Transverse colon (tissue), 4 donors: Measurements from ENCODE around the gene NPPB. TPM values are rescaled to one million over a fixed set of nuclear protein-coding genes. Genes with fewer than 3 reads are reported as not detected.

Source experiments
- DNase-seq: peaks from one replicate; pipeline ENCODE4 v3.0.0-alpha.2; 2019
- H3K27ac ChIP-seq, 4 donors: fragments of 200-600 bp; sonication (generic); 2 replicates each; pipeline ENCODE4 v1.5.1; 2016 to 2018; ENCODE audit warnings: inconsistent platforms in 4 of 4
- H3K27me3 ChIP-seq: fragments of 200-600 bp; sonication (generic); 2 replicates; pipeline ENCODE4 v1.5.1; 2017; ENCODE audit warnings: inconsistent platforms
- H3K36me3 ChIP-seq, 4 donors: fragments of 200-600 bp; sonication (generic); 2 replicates each; pipeline ENCODE4 v1.5.1; 2017 to 2019; ENCODE audit warnings: inconsistent platforms in 4 of 4
- H3K4me1 ChIP-seq, 4 donors: fragments of 200-600 bp; sonication (generic); 2 replicates each; pipeline ENCODE4 v1.5.1; 2017 to 2020; ENCODE audit warnings: inconsistent platforms in 4 of 4
- H3K4me3 ChIP-seq, 4 donors: fragments of 200-600 bp; sonication (generic); 1 replicate in 1 of 4; 2 replicates in 3 of 4; pipeline versions ENCODE4 v1.5.1 to v1.6.1; 2017 to 2019; ENCODE audit warnings: inconsistent platforms in 4 of 4
- H3K9me3 ChIP-seq, 2 donors: fragments of 200-600 bp; sonication (generic); 2 replicates each; pipeline ENCODE4 v1.5.1; 2017 to 2019; ENCODE audit warnings: inconsistent platforms in 2 of 2
- CTCF ChIP-seq, 5 experiments: fragments of 200-600 bp in 3 of 5; fragments of 450-650 bp in 2 of 5; sonication (generic) in 3 of 5; IDR thresholded peaks; 1 replicate in 2 of 5; 2 replicates in 3 of 5; pipeline ENCODE4 v1.5.1; 2016 to 2017; ENCODE audit warnings: antibody characterized with exemption in 5 of 5, inconsistent platforms in 3 of 5, mild to moderate bottlenecking in 2 of 5, moderate library complexity in 1 of 5
- EP300 ChIP-seq: sonication (generic); formaldehyde crosslinking; IDR thresholded peaks from one replicate; pipeline ENCODE4 v1.6.1; 2017; ENCODE audit warnings: antibody characterized with exemption, low read depth
- POLR2A ChIP-seq: fragments of 450-650 bp; IDR thresholded peaks from one replicate; pipeline ENCODE4 v1.6.1; 2016; ENCODE audit warnings: antibody characterized with exemption, mild to moderate bottlenecking, moderate library complexity
- POLR2AphosphoS5 ChIP-seq, 3 donors: sonication (generic); formaldehyde crosslinking; IDR thresholded peaks; one replicate each; pipeline ENCODE4 v1.6.1; 2016; ENCODE audit warnings: antibody characterized with exemption in 3 of 3
- WGBS, 2 donors: methylation state at CpG; one replicate each; pipeline ENCODE4 v1.1.5; 2018; ENCODE audit warnings: low coverage in 1 of 2; 5-methylcytosine and 5-hydroxymethylcytosine counted together
- in situ Hi-C, 4 donors: fragments of 200-750 bp; cut with MboI; loops; one replicate each; pipeline versions ENCODE4 v1.15.0 to v1.15.1; 2017; ENCODE audit warnings: low sequenced_read_pairs in 3 of 4, low pct_ligation_motif_present in 1 of 4, low pct_unique_long_range_greater_than_20kb in 1 of 4
- intact Hi-C: fragments of 100-400 bp; cut with DNase I; formaldehyde crosslinking; loops from one replicate; pipeline ENCODE4 v1.15.1; 2023; ENCODE audit warnings: low total_unique reads
- small RNA-seq, 4 donors: library from RNA; depleted of rRNA; stranded (forward); fragments of <200 nt; gene quantifications; one replicate each; pipeline ENCODE3, GENCODE V24; 2016
- total RNA-seq, 4 donors: library from RNA; depleted of rRNA; stranded (reverse); fragments of >200 nt; gene quantifications; one replicate each; pipeline ENCODE4 v1.1.0, GENCODE V29; 2016

Gene NPPB
- total RNA-seq, 4 donors from 2014 or later = not detected

GRCh38 chr1:11822091-11822490 lies 36.7 kb downstream of the NPPB start:
- H3K4me1 ChIP-seq = no peaks in the 10 kb centered on the region
- peaks cover 0 to 45% (median 15%) of the 10 kb centered on the region in 4 donors for H3K36me3 ChIP-seq
- intact Hi-C loops (no loop called here), in situ Hi-C loops (no loop called here)
- H3K27ac ChIP-seq = no peak overlapping the region
- no peaks in the 10 kb centered on the region for H3K9me3 ChIP-seq
- DNase-seq = no peak
- 71 to 100% methylated on average over 1 to 3 of the region's 3 CpGs for WGBS, 2 donors
- no peak for TF ChIP-seq POLR2AphosphoS5 (IDR thresholded peaks at IDR 0.05)
- no peak for TF ChIP-seq EP300
- no peak for TF ChIP-seq CTCF (IDR thresholded peaks at IDR 0.05)
- no peak for TF ChIP-seq POLR2A
- no peak overlapping the region for H3K4me3 ChIP-seq
- no peaks in the 10 kb centered on the region for H3K27me3 ChIP-seq

GRCh38 chr1:11817192-11817591 lies 41.6 kb downstream of the NPPB start:
- TF ChIP-seq POLR2A (no peak), EP300 (no peak), CTCF (IDR thresholded peaks at IDR 0.05) (no peak), POLR2AphosphoS5 (IDR thresholded peaks at IDR 0.05) (no peak)
- Histone ChIP-seq H3K27me3 (no peaks in the 10 kb centered on the region), H3K4me1 (peaks cover 0 to 11% (median 0%) of the 10 kb centered on the region in 4 donors), H3K4me3 (no peak overlapping the region), H3K9me3 (no peaks in the 10 kb centered on the region), H3K36me3 (peaks cover 0 to 37% (median 7%) of the 10 kb centered on the region in 4 donors), H3K27ac (no peak overlapping the region)
- intact Hi-C loops = no loop called here
- 81 to 89% methylated on average over 7 to 12 of the region's 12 CpGs for WGBS, 2 donors
- in situ Hi-C loops = no loop called here
- no peak for DNase-seq

- H3K27ac ChIP-seq = no peak overlapping the region
- intact Hi-C loops = no loop called here
- peaks cover 0 to 19% (median 9%) of the 10 kb centered on the region in 4 donors for H3K36me3 ChIP-seq
- no peaks in the 10 kb centered on the region for H3K27me3 ChIP-seq
- H3K4me3 ChIP-seq = no peak overlapping the region
- in situ Hi-C loops = no loop called here
- no peaks in the 10 kb centered on the region for H3K9me3 ChIP-seq
- DNase-seq = no peak
- WGBS, 2 donors = 85 to 89% methylated on average over 5 of the region's 5 CpGs
- H3K4me1 ChIP-seq = peaks cover 0 to 20% (median 0%) of the 10 kb centered on the region in 4 donors
- TF ChIP-seq CTCF (IDR thresholded peaks at IDR 0.05) (no peak), EP300 (no peak), POLR2A (no peak), POLR2AphosphoS5 (IDR thresholded peaks at IDR 0.05) (no peak)
Measured at GRCh38 chr1:11813021-11813420, 45.7 kb downstream of the NPPB start.

Small RNA genes within 50 kb of the gene (small RNA-seq; reads per million reads assigned to genes)
- gene RF02156 = 0 reads per million in 4 donors
- gene RF02157 = 0 reads per million in 4 donors
- 0 reads per million in 4 donors for gene RF02158

Other genes starting within 250 kb of the NPPB start
- gene FBXO2, start 204.5 kb downstream of the NPPB start, total RNA-seq = 1 to 10 TPM in 1 of 4 donors, under 1 TPM in 1, not detected in 2; 0.82 to 3.7 TPM
- 10 to 100 TPM in 2 of 4 donors, 1 to 10 TPM in 2; 3.2 to 10.5 (median 6.9) TPM for gene FBXO44, start 204.1 kb downstream of the NPPB start, total RNA-seq
- 1 to 10 TPM; 4.4 to 8.9 (median 5.2) TPM for gene FBXO6, start 194.7 kb downstream of the NPPB start, total RNA-seq
- gene MAD2L2, start 177.8 kb downstream of the NPPB start, total RNA-seq = 10 to 100 TPM in 1 of 4 donors, 1 to 10 TPM in 3; 5.2 to 11.4 (median 7.1) TPM
- under 1 TPM in 2 of 4 donors, not detected in 2; 0.14 to 0.16 TPM for gene DRAXIN, start 167.2 kb downstream of the NPPB start, total RNA-seq
- gene AGTRAP, start 122.8 kb downstream of the NPPB start, total RNA-seq = 10 to 100 TPM in 3 of 4 donors, 1 to 10 TPM in 1; 1.2 to 27.0 (median 22.7) TPM
- gene C1orf167, start 96.8 kb downstream of the NPPB start, total RNA-seq = under 1 TPM in 1 of 4 donors, not detected in 3; 0.48 TPM
- 100 to 1,000 TPM in 1 of 4 donors, 10 to 100 TPM in 3; 42.8 to 141 (median 48.3) TPM for gene MTHFR, start 53.0 kb downstream of the NPPB start, total RNA-seq
- gene CLCN6, start 52.8 kb downstream of the NPPB start, total RNA-seq = 100 to 1,000 TPM in 1 of 4 donors, 10 to 100 TPM in 3; 14.0 to 184 (median 30.7) TPM
- not detected for gene NPPA, start 11.2 kb downstream of the NPPB start, total RNA-seq
- gene KIAA2013, start 67.5 kb upstream of the NPPB start, total RNA-seq = 100 to 1,000 TPM; 140 to 265 (median 201) TPM
- gene PLOD1, start 75.8 kb upstream of the NPPB start, total RNA-seq = 10 to 100 TPM; 28.8 to 56.3 (median 41.2) TPM
- gene MFN2, start 121.5 kb upstream of the NPPB start, total RNA-seq = 10 to 100 TPM; 72.1 to 92.8 (median 75.6) TPM
- 10 to 100 TPM; 24.4 to 33.6 (median 27.7) TPM for gene MIIP, start 160.6 kb upstream of the NPPB start, total RNA-seq
- gene TNFRSF8, start 204.4 kb upstream of the NPPB start, total RNA-seq = under 1 TPM in 1 of 4 donors, not detected in 3; 0.16 TPM